Activated CD8-positive, alpha-beta memory T cell treated with anti-CD3 and anti-CD28 coated beads for 1 hour (primary cell): ENCODE data around the gene TTYH2.

Experiments used
- DNase-seq, 2 donors: peaks; one replicate each; pipeline ENCODE4 v3.0.0-alpha.2; 2020; ENCODE audit warnings: low read depth in 1 of 2; ENCODE audit errors: extremely low read depth in 1 of 2

The TTYH2 gene

GRCh38 chr17:74192950-74193781, 20.2 kb upstream of the TTYH2 start:
- no peak for DNase-seq

- DNase-seq: no peak
Observed at GRCh38 chr17:74194682-74195081, 18.7 kb upstream of the TTYH2 start.

GRCh38 chr17:74196541-74197317, 16.6 kb upstream of the TTYH2 start:
- DNase-seq: no peak

- DNase-seq: no peak
Observed at GRCh38 chr17:74197801-74198200, 15.6 kb upstream of the TTYH2 start.

- no peak for DNase-seq
Observed at GRCh38 chr17:74198694-74199093, 14.7 kb upstream of the TTYH2 start.

GRCh38 chr17:74199306-74200092, 13.9 kb upstream of the TTYH2 start:
- DNase-seq: peak in 1 of 2 donors; percentile 49

GRCh38 chr17:74200112-74200511, 13.3 kb upstream of the TTYH2 start:
- DNase-seq: no peak

GRCh38 chr17:74201250-74201649, 12.1 kb upstream of the TTYH2 start:
- no peak for DNase-seq

GRCh38 chr17:74201948-74202347, 11.4 kb upstream of the TTYH2 start:
- no peak for DNase-seq

- no peak for DNase-seq
Observed at GRCh38 chr17:74202938-74203337, 10.4 kb upstream of the TTYH2 start.

- DNase-seq: peak; percentile 86 to 92
Observed at GRCh38 chr17:74203439-74204240, 9.7 kb upstream of the TTYH2 start, which contains the start of gene RPL38. Gene RPL38 (plus strand): TSS chr17:74203678. CDS start chr17:74203956, 278 bp downstream.

GRCh38 chr17:74204474-74204873, 8.9 kb upstream of the TTYH2 start:
- no peak for DNase-seq

- no peak for DNase-seq
Observed at GRCh38 chr17:74205274-74205673, 8.1 kb upstream of the TTYH2 start.

- no peak for DNase-seq
Observed at GRCh38 chr17:74206332-74206818, 7.0 kb upstream of the TTYH2 start.

GRCh38 chr17:74210191-74211140, 2.9 kb upstream of the TTYH2 start:
- peak; percentile 40 to 73 for DNase-seq

GRCh38 chr17:74211141-74211911, 2.0 kb upstream of the TTYH2 start:
- DNase-seq: no peak

- DNase-seq: no peak
Observed at GRCh38 chr17:74211912-74212208, 1.5 kb upstream of the TTYH2 start.

GRCh38 chr17:74212209-74212912, 1.0 kb upstream of the TTYH2 start:
- DNase-seq: no peak
